Natural killer cell (primary cell): ENCODE measurements around the gene FKBP1A. TPM values are rescaled to one million over a fixed set of nuclear protein-coding genes. Genes with fewer than 3 reads are reported as not detected.

Experiments
- ATAC-seq, 3 donors: fragments of 150-1000 bp in 2 of 3; fragments of 200-7000 bp in 1 of 3; cut with Tn5 transposase; 1 replicate in 1 of 3; 2 replicates in 2 of 3; pipeline ENCODE4 v1.10.0; 2021; ENCODE audit warnings: mild to moderate bottlenecking in 2 of 3, moderate library complexity in 2 of 3
- DNase-seq, 2 donors: peaks; one replicate each; pipeline versions ENCODE4 v3.0.0 to v3.0.0-alpha.2; 2013 to 2021; ENCODE audit warnings: mixed read lengths in 1 of 2
- H3K27ac ChIP-seq: one replicate; pipeline ENCODE4 v1.5.1; 2013; ENCODE audit warnings: mild to moderate bottlenecking, low read length
- H3K27me3 ChIP-seq: one replicate; pipeline ENCODE4 v1.6.1; 2013; ENCODE audit warnings: low read length; ENCODE audit not compliant: control insufficient read depth, insufficient read depth
- H3K36me3 ChIP-seq: one replicate; pipeline ENCODE4 v1.6.1; 2013; ENCODE audit warnings: low read length; ENCODE audit not compliant: control insufficient read depth, insufficient read depth
- H3K4me1 ChIP-seq: one replicate; pipeline ENCODE4 v1.6.1; 2013; ENCODE audit warnings: low read length; ENCODE audit not compliant: control insufficient read depth, insufficient read depth
- H3K4me3 ChIP-seq: one replicate; pipeline ENCODE4 v1.5.1; 2013; ENCODE audit warnings: low read length
- H3K9me3 ChIP-seq: one replicate; pipeline ENCODE4 v1.6.1; 2013; ENCODE audit warnings: low read length; ENCODE audit not compliant: control insufficient read depth, insufficient read depth
- H3K27ac Mint-ChIP-seq, 2 donors: one replicate each; pipeline ENCODE4 v1.8.0; 2022; ENCODE audit warnings: mild to moderate bottlenecking in 2 of 2, mixed read lengths in 2 of 2, moderate library complexity in 1 of 2
- H3K27me3 Mint-ChIP-seq, 2 donors: one replicate each; pipeline ENCODE4 v1.8.0; 2022; ENCODE audit warnings: low read depth in 2 of 2, mixed read lengths in 2 of 2
- H3K36me3 Mint-ChIP-seq: one replicate; pipeline ENCODE4 v1.8.0; 2022; ENCODE audit warnings: mixed read lengths
- H3K4me1 Mint-ChIP-seq, 2 donors: one replicate each; pipeline ENCODE4 v1.8.0; 2022; ENCODE audit warnings: mixed read lengths in 2 of 2
- H3K4me3 Mint-ChIP-seq: one replicate; pipeline ENCODE4 v1.8.0; 2022; ENCODE audit warnings: mild to moderate bottlenecking, moderate library complexity, mixed read lengths
- H3K9me3 Mint-ChIP-seq, 2 donors: one replicate each; pipeline ENCODE4 v1.8.0; 2022; ENCODE audit warnings: mixed read lengths in 2 of 2
- WGBS: methylation state at CpG from one replicate; pipeline ENCODE4 v1.1.7; 2013; ENCODE audit warnings: missing lambda C conversion rate; ENCODE audit not compliant: insufficient coverage; 5-methylcytosine and 5-hydroxymethylcytosine counted together
- intact Hi-C: fragments of 100-400 bp; cut with micrococcal nuclease; formaldehyde crosslinking; loops from one replicate; pipeline ENCODE4 v1.14.2; 2022
- total RNA-seq, 4 donors: library from RNA; stranded (reverse); fragments of 120-200 nt in 1 of 4; gene quantifications; one replicate each; pipeline versions ENCODE4 v1.2.3 to v1.2.4, GENCODE V29; 2013 to 2022
- TF ChIP-seq, protein P1 (sequence below): fragments of 200-600 bp; IDR thresholded peaks from one replicate; pipeline ENCODE4 v1.8.0; 2022; ENCODE audit warnings: antibody characterized with exemption

Gene FKBP1A
- total RNA-seq, 3 donors from 2014 or later (not counting 1 experiment from before 2014, with no cell fraction given): 74.6 to 76.4 (median 75.4) TPM

- Histone ChIP-seq H3K4me3 (no peak overlapping the region), H3K27ac (no peak overlapping the region), H3K4me1 (peaks cover 9% of the 10 kb centered on the region), H3K9me3 (no peaks in the 10 kb centered on the region), H3K27me3 (no peaks in the 10 kb centered on the region), H3K36me3 (peaks cover 14% of the 10 kb centered on the region)
- Mint-ChIP-seq H3K36me3 (no peaks in the 10 kb centered on the region), H3K27me3 (no peaks in the 10 kb centered on the region), H3K4me3 (no peak overlapping the region), H3K9me3 (no peaks in the 10 kb centered on the region), H3K4me1 (peaks cover 39 to 45% of the 10 kb centered on the region in 2 donors), H3K27ac (no peak overlapping the region)
- intact Hi-C loops: no loop called here
- TF ChIP-seq, protein P1, sequence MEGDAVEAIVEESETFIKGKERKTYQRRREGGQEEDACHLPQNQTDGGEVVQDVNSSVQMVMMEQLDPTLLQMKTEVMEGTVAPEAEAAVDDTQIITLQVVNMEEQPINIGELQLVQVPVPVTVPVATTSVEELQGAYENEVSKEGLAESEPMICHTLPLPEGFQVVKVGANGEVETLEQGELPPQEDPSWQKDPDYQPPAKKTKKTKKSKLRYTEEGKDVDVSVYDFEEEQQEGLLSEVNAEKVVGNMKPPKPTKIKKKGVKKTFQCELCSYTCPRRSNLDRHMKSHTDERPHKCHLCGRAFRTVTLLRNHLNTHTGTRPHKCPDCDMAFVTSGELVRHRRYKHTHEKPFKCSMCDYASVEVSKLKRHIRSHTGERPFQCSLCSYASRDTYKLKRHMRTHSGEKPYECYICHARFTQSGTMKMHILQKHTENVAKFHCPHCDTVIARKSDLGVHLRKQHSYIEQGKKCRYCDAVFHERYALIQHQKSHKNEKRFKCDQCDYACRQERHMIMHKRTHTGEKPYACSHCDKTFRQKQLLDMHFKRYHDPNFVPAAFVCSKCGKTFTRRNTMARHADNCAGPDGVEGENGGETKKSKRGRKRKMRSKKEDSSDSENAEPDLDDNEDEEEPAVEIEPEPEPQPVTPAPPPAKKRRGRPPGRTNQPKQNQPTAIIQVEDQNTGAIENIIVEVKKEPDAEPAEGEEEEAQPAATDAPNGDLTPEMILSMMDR: no peak
- DNase-seq (no peak), ATAC-seq (no peak)
- 98% methylated on average over 4 of the region's 4 CpGs for whole genome bisulfite sequencing
Measured at GRCh38 chr20:1367479-1367878, 25.4 kb downstream of the FKBP1A start.

GRCh38 chr20:1364106-1364505 is 28.7 kb downstream of the FKBP1A start:
- Histone ChIP-seq H3K27ac (no peak overlapping the region), H3K4me1 (peaks cover 13% of the 10 kb centered on the region), H3K4me3 (no peak overlapping the region), H3K27me3 (no peaks in the 10 kb centered on the region), H3K36me3 (peaks cover 16% of the 10 kb centered on the region), H3K9me3 (no peaks in the 10 kb centered on the region)
- ATAC-seq (no peak), DNase-seq (no peak)
- Mint-ChIP-seq H3K4me1 (peaks cover 35 to 36% of the 10 kb centered on the region in 2 donors), H3K36me3 (peaks cover 12% of the 10 kb centered on the region), H3K9me3 (no peaks in the 10 kb centered on the region), H3K4me3 (peak overlapping the region; percentile 13), H3K27me3 (no peaks in the 10 kb centered on the region), H3K27ac (peak overlapping the region; percentile 4 to 18)
- 42% methylated on average over 2 of the region's 2 CpGs for WGBS
- intact Hi-C loops: no loop called here
- TF ChIP-seq, protein P1: no peak

DNA sequence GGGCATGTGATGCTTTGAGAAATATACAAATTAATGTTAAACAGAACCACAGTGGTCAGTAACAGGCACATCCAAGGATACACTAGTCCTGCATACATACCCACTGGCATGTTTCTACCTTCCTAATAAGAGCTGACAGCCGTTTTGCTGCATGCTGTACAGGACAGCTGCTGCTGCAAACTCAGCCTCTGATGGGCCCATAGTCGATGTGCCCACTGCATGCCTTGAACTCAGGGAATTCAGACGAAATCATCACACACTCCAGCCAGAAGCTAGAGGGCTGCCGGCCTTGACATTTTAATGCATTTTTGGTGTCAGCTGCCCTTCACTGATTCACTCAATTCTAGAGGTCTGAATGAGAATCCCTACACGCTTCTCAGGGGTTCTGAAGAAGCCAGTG is 29.3 kb downstream of the FKBP1A start:
- no peaks in the 10 kb centered on the region for H3K27me3 ChIP-seq
- intact Hi-C loops: no loop called here
- TF ChIP-seq, protein P1: no peak
- Mint-ChIP-seq H3K27ac (peak overlapping the region; percentile 4 to 69), H3K4me1 (peaks cover 35 to 36% of the 10 kb centered on the region in 2 donors), H3K36me3 (peaks cover 12% of the 10 kb centered on the region), H3K9me3 (no peaks in the 10 kb centered on the region), H3K4me3 (peak overlapping the region; percentile 13), H3K27me3 (no peaks in the 10 kb centered on the region)
- ATAC-seq (no peak), DNase-seq (no peak)
- peaks cover 16% of the 10 kb centered on the region for H3K36me3 ChIP-seq
- no peak overlapping the region for H3K4me3 ChIP-seq
- no peak overlapping the region for H3K27ac ChIP-seq
- no peaks in the 10 kb centered on the region for H3K9me3 ChIP-seq
- 93% methylated on average over 5 of the region's 5 CpGs for WGBS
- peaks cover 13% of the 10 kb centered on the region for H3K4me1 ChIP-seq

DNA sequence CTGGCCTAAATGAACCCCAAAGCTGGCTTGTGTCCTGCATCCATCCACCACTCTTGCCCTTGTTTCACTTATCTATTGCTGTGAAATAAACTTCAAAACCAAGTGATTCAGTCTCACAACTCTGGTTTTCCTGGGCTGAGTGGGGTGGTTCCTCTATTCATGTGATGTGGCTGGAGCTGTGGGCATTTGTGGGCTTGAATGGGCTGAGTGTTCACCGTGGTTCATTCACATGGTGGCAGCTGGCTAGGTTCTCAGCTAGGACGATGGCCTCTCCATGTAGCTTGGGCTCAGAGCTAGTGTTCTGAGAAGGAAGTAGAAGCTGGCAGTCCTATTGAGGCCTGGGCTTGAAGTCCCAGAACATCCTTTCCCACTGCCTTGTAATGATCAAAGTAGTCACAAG is 30.4 kb downstream of the FKBP1A start:
- H3K4me3 Mint-ChIP-seq: no peak overlapping the region
- no peaks in the 10 kb centered on the region for H3K9me3 Mint-ChIP-seq
- 7% methylated on average over 2 of the region's 2 CpGs for WGBS
- H3K4me1 ChIP-seq: peaks cover 13% of the 10 kb centered on the region
- H3K27me3 ChIP-seq: no peaks in the 10 kb centered on the region
- peaks cover 13% of the 10 kb centered on the region for H3K36me3 ChIP-seq
- intact Hi-C loops: no loop called here
- TF ChIP-seq, protein P1: no peak
- no peaks in the 10 kb centered on the region for H3K27me3 Mint-ChIP-seq
- no peak overlapping the region for H3K27ac ChIP-seq
- peaks cover 12% of the 10 kb centered on the region for H3K36me3 Mint-ChIP-seq
- H3K27ac Mint-ChIP-seq: peak overlapping the region in 1 of 2 donors; percentile 69
- peaks cover 35 to 36% of the 10 kb centered on the region in 2 donors for H3K4me1 Mint-ChIP-seq
- H3K9me3 ChIP-seq: no peaks in the 10 kb centered on the region
- no peak for DNase-seq
- ATAC-seq: no peak
- no peak overlapping the region for H3K4me3 ChIP-seq
